DOHH2 (cell line): ENCODE results near the gene GFER.
"Not testable (repeated sequence)": the region's sequence is repeated elsewhere in the genome, so short reads cannot be mapped to it uniquely, and the experiment has no call there.

ENCODE experiments used
- H3F3A ChIP-seq: fragments of 200-600 bp; sonication (generic), shearing (Covaris generic); 2 replicates; pipeline ENCODE4 v1.6.0; 2016; ENCODE audit warnings: antibody characterized with exemption, mild to moderate bottlenecking; ENCODE audit not compliant: control insufficient read depth, insufficient read depth
- H3K27ac ChIP-seq: fragments of 200-600 bp; sonication (generic); 2 replicates; pipeline ENCODE4 v1.5.1; 2014; ENCODE audit warnings: low read depth, mild to moderate bottlenecking, low read length, moderate library complexity
- H3K27me3 ChIP-seq: fragments of 200-600 bp; sonication (generic); 2 replicates; pipeline ENCODE4 v1.6.1; 2014; ENCODE audit warnings: mild to moderate bottlenecking, low read length, mixed read lengths; ENCODE audit not compliant: control insufficient read depth
- H3K36me3 ChIP-seq: fragments of 200-600 bp; sonication (generic); 2 replicates; pipeline ENCODE4 v1.6.1; 2014; ENCODE audit warnings: mild to moderate bottlenecking, low read length, moderate library complexity, mixed read lengths; ENCODE audit not compliant: control insufficient read depth
- H3K4me1 ChIP-seq: fragments of 200-600 bp; sonication (generic); 2 replicates; pipeline ENCODE4 v1.6.1; 2014; ENCODE audit warnings: mild to moderate bottlenecking, low read length, mixed read lengths; ENCODE audit not compliant: control insufficient read depth
- H3K4me2 ChIP-seq: fragments of 200-600 bp; sonication (generic); 2 replicates; pipeline ENCODE4 v1.6.0; 2014; ENCODE audit warnings: mild to moderate bottlenecking, low read length, moderate library complexity
- H3K4me3 ChIP-seq: fragments of 200-600 bp; sonication (generic); 2 replicates; pipeline ENCODE4 v1.5.1; 2014; ENCODE audit warnings: mild to moderate bottlenecking, low read length, mixed read lengths
- H3K79me2 ChIP-seq: fragments of 200-600 bp; sonication (generic); 2 replicates; pipeline ENCODE4 v1.6.1; 2014; ENCODE audit warnings: mild to moderate bottlenecking, low read length, mixed read lengths; ENCODE audit not compliant: control insufficient read depth
- H3K9me2 ChIP-seq: fragments of 200-600 bp; sonication (generic); replicated peaks from 2 replicates; pipeline ENCODE4 v1.6.1; 2014; ENCODE audit warnings: mild to moderate bottlenecking, low read length, mixed read lengths; ENCODE audit not compliant: control insufficient read depth
- H3K9me3 ChIP-seq: fragments of 200-600 bp; sonication (generic); 2 replicates; pipeline ENCODE4 v1.6.1; 2014; ENCODE audit warnings: antibody characterized with exemption, low read length, mixed read lengths; ENCODE audit not compliant: control insufficient read depth, insufficient read depth
- H4K20me1 ChIP-seq: fragments of 200-600 bp; sonication (generic); 2 replicates; pipeline ENCODE4 v1.6.0; 2014; ENCODE audit warnings: low read depth, mild to moderate bottlenecking, antibody characterized with exemption, low read length, moderate library complexity; ENCODE audit not compliant: control insufficient read depth, insufficient read depth
- CTCF ChIP-seq: fragments of 200-600 bp; sonication (generic); IDR thresholded peaks from one replicate; pipeline ENCODE4 v1.5.1; 2014; ENCODE audit warnings: antibody characterized with exemption, mild to moderate bottlenecking, low read depth, low read length; ENCODE audit not compliant: poor library complexity, severe bottlenecking
- EZH2phosphoT487 ChIP-seq: fragments of 200-600 bp; sonication (generic); IDR thresholded peaks from 2 replicates; pipeline ENCODE4 v1.6.1; 2017; ENCODE audit warnings: borderline replicate concordance, mild to moderate bottlenecking, antibody characterized with exemption, low read length, moderate library complexity, mixed read lengths

The GFER gene

DNA sequence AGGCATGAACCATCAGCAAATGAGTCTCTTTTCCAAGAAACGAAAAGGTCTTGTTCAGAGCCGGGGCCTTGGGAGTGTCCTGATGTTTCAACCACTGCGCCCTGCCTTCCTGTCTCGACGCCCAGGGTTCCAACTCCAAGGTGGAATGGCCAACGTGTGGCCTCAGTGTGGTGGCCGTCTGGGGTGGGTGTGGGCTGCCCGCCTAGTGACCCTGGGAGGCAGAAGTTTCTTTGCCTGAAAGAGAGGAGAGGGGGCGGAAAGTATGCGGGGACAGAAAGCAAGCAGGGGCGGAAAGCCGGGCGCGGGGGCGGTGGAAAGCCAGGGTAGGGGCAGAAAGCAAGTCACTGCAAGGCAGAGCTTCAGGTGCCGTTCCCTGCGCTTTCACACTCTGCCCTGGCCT lies 45.1 kb upstream of the GFER start:
- Histone ChIP-seq H3K27ac (no peak overlapping the region), H3K4me3 (no peak overlapping the region), H3K36me3 (no peaks in the 10 kb centered on the region), H3F3A (no peaks in the 10 kb centered on the region), H4K20me1 (no peaks in the 10 kb centered on the region), H3K4me1 (peaks cover 19% of the 10 kb centered on the region), H3K9me3 (no peaks in the 10 kb centered on the region), H3K79me2 (no peaks in the 10 kb centered on the region), H3K9me2 (no peaks in the 10 kb centered on the region), H3K4me2 (no peak overlapping the region), H3K27me3 (no peaks in the 10 kb centered on the region)
- TF ChIP-seq EZH2phosphoT487 (no peak), CTCF (no peak)

DNA sequence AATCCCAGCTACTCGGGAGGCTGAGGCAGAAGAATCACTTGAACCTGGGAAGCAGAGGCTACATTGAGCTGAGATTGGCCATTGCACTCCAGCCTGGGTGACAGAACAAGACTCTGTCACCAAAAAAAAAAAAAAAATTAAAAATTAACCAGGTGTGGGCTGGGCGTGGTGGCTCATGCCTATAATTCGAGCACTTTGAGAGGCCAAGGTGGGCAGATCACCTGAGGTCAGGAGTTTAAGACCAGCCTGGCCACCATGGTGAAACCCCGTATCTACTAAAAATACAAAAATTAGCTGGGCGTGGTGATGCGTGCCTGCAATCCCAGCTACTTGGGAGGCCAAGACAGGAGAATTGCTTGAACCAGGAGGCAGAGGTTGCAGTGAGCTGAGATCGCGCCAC lies 44.2 kb upstream of the GFER start:
- H3K9me2 ChIP-seq, H3F3A ChIP-seq, H3K79me2 ChIP-seq, H3K36me3 ChIP-seq, H3K4me3 ChIP-seq, H3K9me3 ChIP-seq, H4K20me1 ChIP-seq, H3K27ac ChIP-seq, H3K4me2 ChIP-seq, H3K27me3 ChIP-seq: not testable (repeated sequence)
- H3K4me1 ChIP-seq, result peaks cover 20% of the 10 kb centered on the region

GRCh38 chr16:1940273-1941161 lies 43.5 kb upstream of the GFER start:
- TF ChIP-seq EZH2phosphoT487, result no peak
- no peak for TF ChIP-seq CTCF
- H3K9me3 ChIP-seq, result no peaks in the 10 kb centered on the region
- no peaks in the 10 kb centered on the region for H4K20me1 ChIP-seq
- H3K79me2 ChIP-seq, result no peaks in the 10 kb centered on the region
- no peaks in the 10 kb centered on the region for H3K36me3 ChIP-seq
- no peaks in the 10 kb centered on the region for H3K9me2 ChIP-seq
- no peak overlapping the region for H3K27ac ChIP-seq
- H3K4me2 ChIP-seq, result no peak overlapping the region
- no peaks in the 10 kb centered on the region for H3K27me3 ChIP-seq
- no peak overlapping the region for H3K4me3 ChIP-seq
- H3F3A ChIP-seq, result no peaks in the 10 kb centered on the region
- H3K4me1 ChIP-seq, result peaks cover 20% of the 10 kb centered on the region
